HG03558 (cell line): ENCODE results near the gene SEZ6.

Experiments
- ATAC-seq: cut with Tn5 transposase; IDR thresholded peaks from one replicate; pipeline ENCODE4 v1.9.1; 2021; ENCODE audit warnings: moderate number of reproducible peaks; ENCODE audit not compliant: unreplicated experiment; ENCODE audit errors: extremely low read depth

The SEZ6 gene, protein sequence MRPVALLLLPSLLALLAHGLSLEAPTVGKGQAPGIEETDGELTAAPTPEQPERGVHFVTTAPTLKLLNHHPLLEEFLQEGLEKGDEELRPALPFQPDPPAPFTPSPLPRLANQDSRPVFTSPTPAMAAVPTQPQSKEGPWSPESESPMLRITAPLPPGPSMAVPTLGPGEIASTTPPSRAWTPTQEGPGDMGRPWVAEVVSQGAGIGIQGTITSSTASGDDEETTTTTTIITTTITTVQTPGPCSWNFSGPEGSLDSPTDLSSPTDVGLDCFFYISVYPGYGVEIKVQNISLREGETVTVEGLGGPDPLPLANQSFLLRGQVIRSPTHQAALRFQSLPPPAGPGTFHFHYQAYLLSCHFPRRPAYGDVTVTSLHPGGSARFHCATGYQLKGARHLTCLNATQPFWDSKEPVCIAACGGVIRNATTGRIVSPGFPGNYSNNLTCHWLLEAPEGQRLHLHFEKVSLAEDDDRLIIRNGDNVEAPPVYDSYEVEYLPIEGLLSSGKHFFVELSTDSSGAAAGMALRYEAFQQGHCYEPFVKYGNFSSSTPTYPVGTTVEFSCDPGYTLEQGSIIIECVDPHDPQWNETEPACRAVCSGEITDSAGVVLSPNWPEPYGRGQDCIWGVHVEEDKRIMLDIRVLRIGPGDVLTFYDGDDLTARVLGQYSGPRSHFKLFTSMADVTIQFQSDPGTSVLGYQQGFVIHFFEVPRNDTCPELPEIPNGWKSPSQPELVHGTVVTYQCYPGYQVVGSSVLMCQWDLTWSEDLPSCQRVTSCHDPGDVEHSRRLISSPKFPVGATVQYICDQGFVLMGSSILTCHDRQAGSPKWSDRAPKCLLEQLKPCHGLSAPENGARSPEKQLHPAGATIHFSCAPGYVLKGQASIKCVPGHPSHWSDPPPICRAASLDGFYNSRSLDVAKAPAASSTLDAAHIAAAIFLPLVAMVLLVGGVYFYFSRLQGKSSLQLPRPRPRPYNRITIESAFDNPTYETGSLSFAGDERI

DNA sequence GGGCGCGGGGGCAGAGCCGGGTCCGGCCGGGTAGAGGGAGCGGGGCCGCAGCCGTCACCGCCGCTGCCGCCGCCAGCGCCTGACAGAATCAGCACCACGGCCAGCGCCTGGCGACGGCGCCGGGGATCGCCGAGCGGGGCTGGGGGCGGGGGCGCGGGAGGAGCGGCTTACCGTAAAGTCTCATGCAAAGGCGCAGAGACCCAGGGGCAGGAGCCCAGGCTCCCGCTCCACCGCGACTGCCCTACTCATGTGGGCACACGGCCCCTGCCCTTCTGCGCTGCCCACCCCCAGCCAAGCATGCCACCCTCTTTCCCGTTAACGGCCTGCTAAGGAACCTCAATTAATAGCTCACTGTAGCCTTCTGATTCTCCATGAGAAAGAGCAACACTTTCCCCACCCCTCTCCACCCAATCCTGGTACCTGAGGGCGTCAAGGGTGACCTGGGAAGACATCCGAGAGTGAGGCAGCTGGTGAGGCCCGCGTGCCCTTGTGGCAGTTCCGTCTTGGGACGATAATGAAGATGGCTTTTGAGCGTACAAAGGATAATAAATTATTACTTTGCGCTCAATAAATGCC is at the start of gene SEZ6:
SEZ6 (minus strand) TSS at position 98 of the 576 bp plus-strand sequence. CDS start 164 bp downstream, outside the sequence.
- no peak for ATAC-seq

DNA sequence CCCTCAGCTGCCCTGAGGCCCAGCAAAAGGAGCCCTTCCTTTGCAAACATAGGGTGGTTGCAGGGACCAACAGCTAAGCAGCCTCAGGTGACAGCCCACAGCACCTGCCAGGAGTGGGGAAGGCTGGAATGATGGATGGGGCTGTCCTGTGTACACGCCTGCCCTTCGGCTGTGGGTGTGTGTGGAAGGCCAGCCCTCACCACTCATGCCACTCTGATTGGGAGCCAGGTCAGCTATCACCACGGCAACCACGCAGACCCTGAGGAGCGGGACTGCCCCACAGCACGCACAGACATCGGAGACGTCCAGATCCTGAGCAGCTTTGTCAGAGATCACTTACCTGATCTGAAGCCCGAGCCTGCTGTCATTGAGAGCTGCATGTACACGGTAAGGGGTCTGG is 49.0 kb upstream of the SEZ6 start:
- no peak for ATAC-seq

DNA sequence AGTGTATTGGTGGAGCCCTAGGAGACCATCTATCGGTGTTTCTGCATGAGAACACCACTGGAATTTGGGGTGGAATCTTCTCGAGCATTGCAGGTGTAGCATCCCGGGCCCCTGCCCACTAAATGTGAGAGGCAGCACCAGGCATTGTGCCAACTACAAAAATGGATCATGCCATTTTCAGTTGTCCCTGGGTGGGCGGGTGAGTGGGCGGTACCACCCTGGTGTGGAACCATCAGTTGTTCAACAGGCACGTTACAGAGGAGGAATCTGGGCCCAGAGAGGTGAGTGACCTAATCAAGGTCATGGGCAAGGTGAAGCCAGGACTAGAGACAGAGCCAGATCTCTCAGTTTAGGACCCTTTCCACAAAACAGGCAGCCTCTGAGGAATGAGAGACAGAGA is 45.9 kb upstream of the SEZ6 start:
- ATAC-seq = no peak

- no peak for ATAC-seq
Observed at GRCh38 chr17:29051194-29051593, 45.4 kb upstream of the SEZ6 start.

DNA sequence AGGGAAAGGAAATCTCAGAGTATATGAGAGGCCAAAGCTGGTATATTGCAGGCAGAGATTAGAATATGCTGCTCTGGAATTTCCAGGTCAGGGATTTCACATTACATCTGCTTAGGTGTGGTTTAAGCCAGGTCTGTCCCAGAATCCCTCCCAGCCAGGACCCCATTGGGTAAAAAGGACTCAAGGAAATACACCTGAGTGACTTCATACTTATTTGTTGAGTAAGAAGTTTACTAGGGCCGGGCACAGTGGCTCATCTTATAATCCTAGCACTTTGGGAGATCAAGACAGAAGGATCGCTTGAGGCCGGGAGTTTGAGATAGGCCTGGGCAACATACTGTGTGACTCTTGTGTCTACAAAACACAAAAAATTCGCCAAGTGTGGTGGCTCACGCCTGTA is 44.3 kb upstream of the SEZ6 start:
- ATAC-seq = no peak

DNA sequence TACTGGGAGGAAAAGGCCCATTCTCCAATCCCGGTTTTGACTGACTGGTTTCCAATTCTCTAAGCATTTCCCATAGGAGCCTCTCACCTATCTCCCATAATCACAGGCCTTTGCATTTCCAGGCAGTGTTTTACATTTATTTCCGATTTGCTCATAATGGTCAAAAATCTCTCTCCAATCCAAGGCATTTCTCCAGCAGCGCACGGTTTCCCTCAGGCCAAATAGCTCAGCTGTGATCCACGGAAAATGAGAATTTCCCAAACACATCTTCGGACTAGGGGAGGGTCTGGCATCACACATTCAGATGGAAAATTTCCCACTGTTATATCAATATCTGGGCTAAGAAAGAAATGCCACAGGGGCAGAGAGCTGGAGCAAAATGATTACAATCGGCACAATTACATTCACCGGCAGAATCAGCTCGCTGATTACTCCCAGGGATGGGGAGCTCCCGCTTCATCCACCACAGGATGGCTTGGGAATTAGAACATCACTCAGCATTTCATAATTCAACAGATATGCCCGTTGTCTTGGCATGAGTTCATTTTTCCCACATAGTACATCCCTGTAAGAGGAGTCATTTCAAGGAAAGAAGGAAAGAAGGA is 43.8 kb upstream of the SEZ6 start:
- ATAC-seq = no peak

- no peak for ATAC-seq
Observed at GRCh38 chr17:29048440-29049368, 42.9 kb upstream of the SEZ6 start.

DNA sequence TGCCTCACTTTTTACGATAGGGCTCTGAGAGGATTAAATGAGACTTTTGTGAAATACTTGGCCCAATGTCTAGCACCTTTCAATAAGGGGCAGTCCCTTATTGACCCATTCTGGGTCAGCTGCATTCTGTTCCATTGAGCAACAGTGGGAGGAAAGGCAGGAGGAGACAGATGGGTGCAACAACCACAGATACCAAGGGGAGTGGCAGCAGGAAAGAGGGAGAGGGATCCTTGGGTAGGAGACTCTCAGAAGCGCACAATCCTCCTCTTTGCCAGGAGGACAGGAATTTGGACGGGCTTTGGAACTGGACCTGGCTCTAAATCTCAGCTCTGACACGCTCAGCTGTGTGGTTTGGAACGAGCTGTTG is 40.6 kb upstream of the SEZ6 start:
- no peak for ATAC-seq

- no peak for ATAC-seq
Observed at GRCh38 chr17:29045734-29046472, 40.1 kb upstream of the SEZ6 start.

DNA sequence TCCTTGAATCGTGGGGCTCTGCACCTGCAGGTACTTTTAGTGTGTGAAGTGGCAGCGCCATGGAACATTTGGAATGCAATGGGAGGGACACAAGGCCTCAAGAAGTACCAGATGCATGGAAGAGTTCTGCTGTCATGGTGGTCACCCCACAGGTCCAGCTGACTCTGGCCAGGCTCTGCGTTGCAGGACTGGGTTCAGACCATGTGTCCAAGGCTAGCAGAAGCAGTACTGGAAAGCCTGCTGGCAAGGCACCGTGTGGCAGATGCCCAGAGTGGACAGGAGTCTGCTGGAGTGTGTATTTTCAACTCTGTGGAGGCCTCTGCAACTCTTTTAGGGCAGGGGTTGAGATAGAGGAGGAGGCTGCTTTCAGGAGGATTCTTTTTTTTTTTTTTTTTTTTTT is 39.2 kb upstream of the SEZ6 start:
- no peak for ATAC-seq

DNA sequence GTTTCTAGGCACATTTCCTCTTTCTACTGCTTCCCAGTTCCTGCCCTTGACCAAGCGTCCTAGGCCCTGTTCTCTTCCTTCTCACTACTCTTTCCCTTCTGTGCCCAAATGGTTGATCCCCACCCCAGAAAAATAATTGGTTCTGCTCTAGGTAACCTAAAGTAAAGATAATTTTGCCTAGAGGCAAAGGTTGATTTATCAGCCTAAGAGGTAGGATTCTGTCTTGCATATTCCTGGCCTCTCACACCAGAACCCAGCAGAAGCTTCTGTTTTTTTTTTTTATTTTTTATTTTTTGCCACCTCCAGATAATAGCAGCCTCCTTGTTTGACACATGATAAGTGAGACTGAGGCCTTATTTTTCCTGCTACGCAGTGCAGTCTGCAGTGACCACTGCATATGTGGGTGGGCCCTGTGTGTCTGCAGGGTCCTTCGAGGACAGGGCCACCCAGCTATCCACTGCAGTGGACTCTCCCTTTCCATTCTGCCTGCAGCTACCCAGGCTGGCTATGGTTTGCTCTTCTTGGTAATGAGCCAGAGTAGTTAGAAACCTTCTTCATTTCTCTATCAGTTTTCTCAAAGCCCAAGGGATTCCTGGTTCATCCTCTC is 37.8 kb upstream of the SEZ6 start:
- ATAC-seq = no peak

DNA sequence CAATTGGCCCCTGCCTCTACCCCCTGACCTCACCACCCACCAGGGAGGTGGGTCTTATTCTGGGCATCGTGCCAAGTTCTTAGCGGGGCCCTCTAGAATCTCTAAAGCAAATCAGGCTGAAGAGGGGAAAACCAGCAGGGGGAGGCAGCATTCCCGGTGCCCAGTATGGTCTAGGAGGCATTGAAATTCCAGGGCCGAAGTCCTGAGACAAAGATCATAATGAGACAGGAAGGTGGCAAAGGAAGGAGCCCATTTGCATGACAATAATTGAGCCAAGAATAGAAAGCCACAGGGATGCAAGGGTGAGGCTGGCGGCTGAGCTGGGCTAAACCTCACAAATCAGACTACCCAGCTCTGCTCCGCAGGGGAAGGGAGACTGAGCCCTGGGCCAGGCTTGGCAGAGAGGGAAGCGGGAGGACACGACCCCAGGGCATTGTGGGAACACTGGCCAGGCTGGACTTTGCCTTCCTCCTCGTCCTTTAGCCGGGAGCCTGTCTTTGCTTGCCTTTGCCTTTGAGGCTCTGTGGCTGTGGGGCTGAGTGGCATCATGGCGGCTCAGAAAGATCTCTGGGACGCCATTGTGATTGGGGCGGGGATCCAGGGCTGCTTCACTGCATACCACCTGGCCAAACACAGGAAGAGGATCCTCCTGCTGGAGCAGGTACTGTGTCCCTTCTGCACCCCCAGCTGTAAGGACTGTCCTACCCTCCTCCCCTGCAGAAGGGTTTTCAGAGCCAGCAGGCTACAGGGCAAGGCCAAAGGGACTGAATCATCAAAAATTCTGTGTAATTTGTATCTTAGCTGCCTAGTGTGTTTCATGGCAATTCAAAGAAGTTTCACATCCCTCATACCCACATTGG is 37.1 kb upstream of the SEZ6 start, which contains the start of gene PIPOX:
PIPOX (plus strand) TSS at position 463 of the 860 bp plus-strand sequence; CDS start at position 548, 85 bp downstream.
- ATAC-seq = no peak

DNA sequence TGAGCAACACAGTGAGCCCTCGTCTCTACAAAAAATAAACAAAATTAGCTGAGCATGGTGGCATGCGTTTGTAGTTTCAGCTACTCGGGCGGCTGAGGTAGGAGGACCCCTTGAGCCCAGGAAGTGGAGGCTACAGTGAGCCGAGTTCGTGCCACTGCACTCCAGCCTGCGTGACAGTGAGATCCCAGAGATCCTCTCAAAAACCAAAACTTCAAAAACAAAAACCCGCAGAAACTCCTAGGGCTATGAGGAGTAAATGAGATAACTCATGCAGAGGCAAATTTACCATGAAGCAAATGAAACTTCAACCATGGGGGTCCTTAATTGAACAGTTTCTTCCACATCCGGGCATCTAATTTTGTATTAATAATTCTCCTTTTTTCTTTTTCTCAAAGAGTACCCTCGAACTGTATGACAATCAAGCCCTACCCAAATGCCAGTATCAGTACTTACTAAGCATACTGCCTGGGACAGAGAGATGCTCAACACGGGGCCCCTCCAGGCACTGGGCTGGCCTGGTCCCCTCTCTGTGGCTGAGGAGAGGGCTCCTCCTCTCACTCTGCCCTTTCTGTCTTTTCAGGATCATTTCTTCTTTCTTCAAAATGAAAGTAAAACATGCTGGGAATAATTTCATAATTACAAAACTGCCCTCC is 36.3 kb upstream of the SEZ6 start:
- no peak for ATAC-seq

DNA sequence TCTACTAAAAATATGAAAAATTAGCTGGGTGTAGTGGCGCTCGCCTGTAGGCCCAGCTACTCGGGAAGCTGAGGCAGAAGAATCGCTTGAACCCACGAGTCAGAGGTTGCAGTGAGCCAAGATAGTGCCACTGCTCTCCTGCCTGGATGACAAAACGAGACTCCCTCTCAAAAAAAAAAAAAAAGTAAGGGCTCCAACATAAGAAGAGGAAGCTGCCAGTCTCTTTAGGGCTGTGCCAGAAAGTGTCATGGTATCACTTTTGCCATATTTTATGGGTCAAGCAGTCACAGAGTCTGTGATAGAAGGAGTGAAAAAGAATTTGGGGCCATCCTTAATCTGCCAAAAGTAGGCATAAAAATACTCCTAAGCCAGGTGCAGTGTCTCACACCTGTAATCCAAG is 35.7 kb upstream of the SEZ6 start:
- no peak for ATAC-seq

GRCh38 chr17:29041091-29041490 is 35.3 kb upstream of the SEZ6 start:
- no peak for ATAC-seq

- ATAC-seq = no peak
Observed at GRCh38 chr17:29039764-29040598, 34.1 kb upstream of the SEZ6 start.
